DMS114 treated with DMSO at 0.1 percent for 48 hours (cell line): ENCODE measurements around the gene CD79B.
"Not testable (repeated sequence)": the region's sequence is repeated elsewhere in the genome, so short reads cannot be mapped to it uniquely, and the experiment has no call there.

Experiments
- DNase-seq: peaks from one replicate; lab custom pipeline; 2025; ENCODE audit not compliant: unreplicated experiment; lab: John Stamatoyannopoulos, UW

Gene CD79B

DNA sequence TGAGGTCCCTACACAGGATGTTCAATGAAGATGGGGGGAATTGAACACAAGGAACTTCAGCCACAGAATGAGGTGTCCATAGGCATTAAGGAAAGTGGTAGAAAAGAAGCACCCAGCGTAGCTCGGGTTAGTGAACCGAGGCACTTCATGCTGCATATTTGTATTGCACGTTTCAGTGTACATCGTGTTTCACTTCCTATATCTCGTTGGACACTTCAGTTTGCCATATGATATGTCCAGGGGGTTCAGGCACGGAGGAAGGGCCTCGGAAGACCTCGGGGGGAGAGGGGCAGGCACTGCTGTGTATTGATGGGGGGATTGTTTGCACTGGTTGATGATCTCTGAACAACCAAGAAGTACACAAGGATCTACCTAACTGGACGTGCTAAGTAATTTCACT, 16.4 kb downstream of the CD79B start:
- not testable (repeated sequence) for DNase-seq

DNA sequence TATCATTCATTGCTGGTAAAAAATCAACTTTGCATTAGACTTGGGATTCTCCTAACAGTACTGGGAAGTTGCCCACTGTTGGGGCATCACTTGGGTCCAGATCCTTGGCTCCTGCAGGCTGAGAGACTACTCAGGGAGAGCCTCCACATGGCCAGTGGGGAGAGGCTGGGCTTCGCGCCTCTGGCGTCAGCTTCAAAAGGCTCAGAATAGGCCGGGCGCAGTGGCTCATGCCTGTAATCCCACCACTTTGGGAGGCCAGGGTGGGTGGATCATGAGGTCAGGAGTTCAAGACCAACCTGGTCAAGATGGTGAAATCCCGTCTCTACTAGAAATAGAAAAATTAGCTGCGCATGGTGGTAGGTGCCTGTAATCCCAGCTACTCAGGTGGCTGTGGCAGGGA, 17.7 kb downstream of the CD79B start:
- DNase-seq: no peak

DNA sequence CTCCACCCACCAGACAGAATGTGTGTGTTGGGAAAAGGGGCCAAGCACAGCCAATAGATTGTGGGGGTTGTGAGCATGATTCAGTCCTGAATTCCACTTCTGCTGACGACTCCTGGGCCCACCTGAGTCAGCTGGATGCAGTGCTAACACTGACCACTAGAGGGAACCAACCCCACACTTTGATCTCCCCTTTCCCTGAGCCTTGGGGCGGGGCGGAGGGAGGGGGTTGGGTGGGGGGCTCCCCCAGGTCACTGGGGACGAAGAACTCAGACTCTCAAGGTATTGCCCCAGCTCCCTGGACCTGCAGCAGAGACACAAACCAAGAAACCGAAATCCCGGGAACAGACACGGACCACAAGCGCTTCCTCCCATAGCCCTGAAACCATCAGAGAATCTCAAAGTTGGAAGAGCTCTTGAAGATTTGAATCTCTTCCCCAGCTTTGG, 20.5 kb downstream of the CD79B start:
- no peak for DNase-seq

DNA sequence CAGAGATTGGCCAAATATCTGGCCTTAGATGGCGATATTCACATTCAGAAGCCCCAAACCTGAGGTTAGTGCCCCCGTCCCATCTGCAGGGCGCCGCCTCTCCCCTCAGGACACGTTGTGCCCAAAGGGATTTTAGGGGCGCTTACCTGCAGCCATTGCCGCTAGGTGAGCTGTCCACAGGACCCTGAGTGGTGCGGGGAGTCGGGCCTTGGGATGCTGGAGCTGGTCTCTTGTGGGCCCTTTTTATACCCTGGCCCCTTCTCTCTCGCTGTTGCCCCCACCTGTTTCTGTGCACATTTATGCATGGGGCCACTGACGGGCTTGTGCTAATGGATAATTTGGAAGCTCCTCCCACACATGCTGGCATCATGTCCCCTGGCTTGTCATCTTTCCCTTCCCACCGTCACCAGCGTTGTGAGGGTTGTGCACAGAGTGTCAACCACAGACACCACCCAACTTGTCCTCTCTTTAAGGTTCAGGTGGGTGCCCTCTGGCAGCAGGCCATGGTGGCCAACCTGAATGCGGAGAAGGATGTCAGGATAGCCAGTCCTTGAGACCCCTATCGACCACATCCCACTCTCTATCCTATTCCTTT, 21.0 kb downstream of the CD79B start, which contains the start of gene CSHL1:
CSHL1 (minus strand) TSS at position 218 of the 595 bp plus-strand sequence; CDS start at position 156, 62 bp downstream.
- DNase-seq: no peak

DNA sequence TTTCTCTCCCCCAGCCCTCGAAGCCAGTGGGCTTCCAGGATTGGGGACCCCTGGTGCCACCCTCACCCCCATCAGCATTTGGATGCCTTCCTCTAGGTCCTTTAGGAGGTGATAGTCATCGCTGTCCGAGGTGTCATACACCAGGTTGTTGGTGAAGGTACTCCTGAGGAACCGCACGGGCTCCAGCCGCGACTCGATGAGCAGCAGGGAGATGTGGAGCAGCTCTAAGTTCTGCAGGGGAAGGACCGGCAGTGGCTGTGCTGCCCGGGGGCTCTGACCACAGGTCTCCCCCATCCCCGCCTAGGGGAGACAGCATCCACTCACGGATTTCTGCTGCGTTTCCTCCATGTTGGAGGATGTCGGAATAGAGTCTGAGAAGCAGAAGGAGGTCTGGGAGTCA, 22.0 kb downstream of the CD79B start:
- no peak for DNase-seq

DNA sequence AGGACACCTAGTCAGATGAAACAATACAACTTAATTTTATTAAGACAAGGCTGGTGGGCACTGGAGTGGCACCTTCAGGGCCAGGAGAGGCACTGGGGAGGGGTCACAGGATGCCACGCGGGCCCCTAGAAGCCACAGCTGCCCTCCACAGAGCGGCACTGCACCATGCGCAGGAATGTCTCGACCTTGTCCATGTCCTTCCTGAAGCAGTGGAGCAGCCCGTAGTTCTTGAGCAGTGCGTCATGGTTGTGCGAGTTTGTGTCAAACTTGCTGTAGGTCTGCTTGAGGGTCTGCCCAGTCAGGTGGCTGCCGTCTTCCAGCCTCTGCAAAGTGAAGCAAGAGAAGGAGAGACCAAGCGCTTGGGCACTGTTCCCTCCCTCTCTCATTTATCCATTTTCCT, 22.5 kb downstream of the CD79B start:
- not testable (repeated sequence) for DNase-seq

DNA sequence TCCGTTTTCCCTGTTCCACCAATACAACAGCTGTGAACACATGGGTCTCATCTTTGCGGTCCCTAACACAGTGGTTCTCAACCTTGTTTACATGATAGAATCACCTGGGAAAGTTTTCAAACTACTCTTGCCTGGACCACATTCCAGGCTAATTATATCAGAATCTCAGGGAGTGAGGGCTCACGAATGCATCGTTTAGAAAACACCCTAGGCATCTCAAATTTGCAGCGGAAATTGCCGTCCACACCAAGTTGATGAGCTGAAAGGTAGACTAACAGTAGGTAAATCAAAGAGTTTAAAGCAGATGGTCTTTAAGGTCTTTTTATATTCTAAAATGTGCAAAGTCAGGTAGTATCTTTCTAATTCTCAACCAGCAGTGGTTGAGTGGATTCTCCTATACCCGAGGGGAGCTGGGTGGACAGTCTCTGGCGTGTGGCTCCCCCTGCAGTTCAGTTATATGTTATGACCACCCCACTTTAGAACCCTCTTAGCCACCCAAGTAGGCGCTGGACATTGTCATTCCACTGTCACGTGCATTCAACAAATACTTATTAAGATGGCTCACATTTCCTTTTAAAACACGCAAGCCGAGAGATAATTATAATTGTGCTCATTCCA, 24.9 kb downstream of the CD79B start:
- not testable (repeated sequence) for DNase-seq

DNA sequence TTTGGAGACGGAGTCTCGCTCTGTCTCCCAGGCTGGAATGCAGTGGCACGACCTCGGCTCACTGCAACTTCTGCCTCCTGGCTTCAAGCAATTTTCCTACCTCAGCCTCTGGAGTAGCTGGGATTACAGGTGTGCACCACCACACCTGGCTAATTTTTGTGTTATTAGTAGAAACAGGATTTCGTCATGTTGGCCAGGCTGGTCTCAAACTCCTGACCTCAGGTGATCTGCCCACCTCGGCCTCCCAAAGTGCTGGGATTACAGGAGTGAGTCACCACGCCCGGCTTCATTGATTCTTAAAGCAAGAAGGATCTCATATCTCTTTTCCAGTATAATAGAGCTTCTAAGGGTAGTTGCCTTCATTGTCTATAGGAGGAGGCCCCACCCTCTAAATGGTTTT, 27.3 kb downstream of the CD79B start:
- not testable (repeated sequence) for DNase-seq

DNA sequence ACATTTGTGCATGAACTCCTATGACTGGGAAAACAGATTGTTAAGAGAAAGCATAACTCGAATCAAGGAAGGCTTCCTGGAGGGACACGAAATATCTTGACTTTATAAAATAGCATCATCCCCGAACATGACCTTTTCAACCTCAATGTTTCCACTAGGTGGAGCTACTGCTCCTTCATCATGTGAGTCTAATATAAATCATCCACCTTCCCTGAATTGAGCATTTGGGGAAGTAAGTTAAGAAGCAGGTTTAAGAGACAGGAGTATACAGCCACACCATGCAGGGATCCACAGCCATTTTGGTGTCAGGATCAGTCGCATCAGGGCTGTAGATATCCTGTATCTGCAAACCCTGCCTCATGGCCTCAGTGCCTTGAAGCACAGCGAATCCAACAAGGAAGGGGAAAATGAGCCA, 28.3 kb downstream of the CD79B start:
- not testable (repeated sequence) for DNase-seq

DNA sequence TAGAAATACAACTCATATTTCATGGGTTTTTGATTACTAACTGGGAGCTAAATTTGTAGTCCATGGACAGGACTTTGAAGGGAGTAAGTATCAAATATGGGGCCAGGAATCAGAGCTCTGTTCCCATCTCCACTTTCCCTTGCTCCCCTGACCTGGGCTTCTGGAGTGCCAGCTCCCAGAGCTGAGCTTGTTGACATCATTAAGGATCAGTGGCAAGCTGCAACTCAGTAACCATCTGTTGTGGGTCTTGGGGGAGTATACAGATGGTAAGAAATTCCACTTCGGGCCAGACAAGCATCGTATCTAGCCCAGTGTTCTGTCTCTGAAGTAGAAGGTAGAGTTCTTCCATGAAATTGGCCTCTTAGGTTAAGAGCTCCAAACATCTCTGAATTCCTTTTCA, 30.2 kb downstream of the CD79B start:
- DNase-seq: not testable (repeated sequence)

DNA sequence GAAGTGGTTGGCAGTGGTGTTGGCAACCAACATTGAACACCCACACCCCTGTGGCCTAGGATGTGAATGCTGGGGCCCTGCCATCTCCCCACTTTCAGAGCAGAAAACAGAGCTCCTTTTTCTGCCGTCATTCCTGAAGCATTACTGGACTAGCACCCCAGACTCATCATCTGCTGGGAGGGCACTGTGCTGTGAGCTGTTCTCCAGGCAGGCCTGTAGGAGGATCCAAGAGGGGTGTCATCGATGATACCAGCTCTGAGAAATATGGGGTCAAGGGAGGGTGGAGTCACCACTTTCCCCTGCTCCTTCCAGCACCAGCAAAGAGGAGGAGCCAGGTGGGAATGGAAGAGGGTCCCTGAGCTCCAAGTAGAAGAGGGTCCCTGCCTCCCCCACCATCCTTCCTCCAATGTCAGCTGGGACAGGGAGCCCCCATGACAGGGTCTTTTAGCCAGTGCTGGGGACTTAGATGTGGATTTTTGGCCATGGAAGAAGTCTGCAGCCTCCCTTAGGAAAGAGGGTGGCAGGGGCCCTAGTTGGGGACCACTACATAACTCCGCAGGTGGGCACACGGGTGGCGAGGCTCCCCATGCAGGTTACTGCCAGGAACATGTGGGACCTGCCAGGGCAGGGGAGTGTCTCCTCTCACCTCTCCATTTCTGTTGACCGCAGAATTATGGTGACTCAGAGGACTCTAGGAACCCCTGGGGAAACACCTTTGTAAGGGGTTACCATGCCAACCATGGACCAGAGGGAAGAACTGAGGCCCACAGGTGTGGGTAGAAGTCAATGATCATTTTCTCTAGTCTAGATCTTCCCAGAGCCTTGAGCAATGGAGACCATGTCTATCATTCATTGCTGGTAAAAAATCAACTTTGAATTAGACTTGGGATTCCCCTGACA, 33.0 kb downstream of the CD79B start:
- not testable (repeated sequence) for DNase-seq

DNA sequence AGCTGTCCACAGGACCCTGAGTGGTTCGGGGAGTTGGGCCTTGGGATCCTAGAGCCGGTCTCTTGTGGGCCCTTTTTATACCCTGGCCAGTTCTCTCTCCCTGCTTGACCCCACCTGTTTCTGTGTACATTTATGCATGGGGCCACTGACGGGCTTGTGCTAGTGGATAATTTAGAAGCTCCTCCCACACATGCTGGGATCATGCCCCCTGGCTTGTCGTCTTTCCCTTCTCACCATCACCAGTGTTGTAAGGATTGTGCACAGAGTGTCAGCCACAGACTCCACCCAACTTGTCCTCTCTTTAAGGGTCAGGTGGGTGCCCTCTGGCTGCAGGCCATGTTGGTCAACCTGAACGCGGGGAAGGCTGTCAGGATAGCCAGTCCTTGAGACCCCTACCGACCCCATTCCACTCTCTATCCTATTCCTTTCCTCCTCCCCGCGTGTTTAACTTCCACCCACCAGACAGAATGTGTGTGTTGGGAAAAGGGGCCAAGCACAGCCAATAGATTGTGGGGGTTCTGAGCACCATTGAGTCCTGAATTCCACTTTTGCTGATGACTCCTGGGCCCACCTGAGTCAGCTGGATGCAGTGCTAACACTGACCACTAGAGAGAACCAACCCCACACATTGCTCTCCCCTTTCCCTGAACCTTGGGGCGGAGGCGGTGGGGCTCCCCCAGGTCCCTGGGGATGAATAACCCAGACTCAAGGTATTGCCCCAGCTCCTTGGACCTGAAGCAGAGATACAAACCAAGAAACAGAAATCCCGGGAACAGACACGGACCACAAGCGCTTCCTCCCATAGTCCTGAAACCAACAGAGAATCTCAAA, 35.4 kb downstream of the CD79B start, which contains the start of gene CSH1:
CSH1 (minus strand) TSS at position 51 of the 831 bp plus-strand sequence. CDS start 63 bp downstream, outside the sequence.
- not testable (repeated sequence) for DNase-seq

DNA sequence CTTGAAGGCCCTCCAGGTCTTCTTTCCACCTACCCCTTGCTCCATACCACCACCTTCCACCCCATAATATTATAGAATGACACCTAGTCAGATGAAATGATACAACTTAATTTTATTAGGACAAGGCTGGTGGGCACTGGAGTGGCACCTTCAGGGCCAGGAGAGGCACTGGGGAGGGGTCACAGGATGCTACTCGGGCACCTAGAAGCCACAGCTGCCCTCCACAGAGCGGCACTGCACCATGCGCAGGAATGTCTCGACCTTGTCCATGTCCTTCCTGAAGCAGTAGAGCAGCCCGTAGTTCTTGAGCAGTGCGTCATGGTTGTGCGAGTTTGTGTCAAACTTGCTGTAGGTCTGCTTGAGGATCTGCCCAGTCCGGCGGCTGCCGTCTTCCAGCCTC, 37.3 kb downstream of the CD79B start:
- DNase-seq: not testable (repeated sequence)

DNA sequence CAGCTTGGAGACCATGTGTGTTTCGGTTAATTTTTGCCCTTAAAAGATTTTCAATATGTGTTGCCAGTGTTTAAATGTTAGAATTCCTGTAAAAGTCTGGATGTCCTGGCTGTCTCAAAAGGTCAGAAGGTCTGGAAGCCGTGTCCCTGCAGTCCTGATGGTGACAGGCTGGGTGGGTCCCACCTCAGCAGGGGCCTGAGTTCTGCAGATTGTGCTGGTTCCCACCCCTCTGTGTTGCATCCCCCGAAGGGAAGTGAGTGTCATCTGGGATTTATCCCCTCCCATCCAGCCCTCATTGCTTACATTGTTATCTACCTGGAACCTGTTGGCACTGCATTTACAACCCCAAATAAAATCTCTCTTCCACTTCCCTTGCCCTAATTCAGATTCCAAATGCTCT, 38.1 kb downstream of the CD79B start:
- DNase-seq: not testable (repeated sequence)

DNA sequence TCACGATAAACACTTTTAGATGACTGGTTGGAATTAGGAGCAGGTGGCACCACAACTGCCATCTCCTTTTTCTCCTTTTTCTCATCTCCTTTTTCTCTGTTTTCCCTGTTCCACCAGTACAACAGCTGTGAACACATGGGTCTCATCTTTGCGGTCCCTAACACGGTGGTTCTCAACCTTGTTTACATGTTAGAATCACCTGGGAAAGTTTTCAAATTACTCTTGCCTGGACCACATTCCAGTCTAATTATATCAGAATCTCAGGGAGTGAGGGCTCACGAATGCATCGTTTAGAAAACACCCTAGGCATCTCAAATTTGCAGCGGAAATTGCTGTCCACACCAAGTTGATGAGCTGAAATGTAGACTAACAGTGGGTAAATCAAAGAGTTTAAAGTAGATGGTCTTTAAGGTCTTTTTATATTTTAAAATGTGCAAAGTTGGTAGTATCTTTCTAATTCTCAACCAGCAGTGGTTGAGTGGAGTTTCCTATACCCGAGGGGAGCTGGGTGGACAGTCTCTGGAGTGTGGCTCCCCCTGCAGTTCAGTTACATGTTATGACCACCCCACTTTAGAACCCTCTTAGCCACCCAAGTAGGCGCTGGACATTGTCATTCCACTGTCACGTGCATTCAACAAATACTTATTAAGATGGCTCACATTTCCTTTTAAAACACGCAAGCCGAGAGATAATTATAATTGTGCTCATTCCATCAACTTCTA, 39.7 kb downstream of the CD79B start:
- DNase-seq: not testable (repeated sequence)

DNA sequence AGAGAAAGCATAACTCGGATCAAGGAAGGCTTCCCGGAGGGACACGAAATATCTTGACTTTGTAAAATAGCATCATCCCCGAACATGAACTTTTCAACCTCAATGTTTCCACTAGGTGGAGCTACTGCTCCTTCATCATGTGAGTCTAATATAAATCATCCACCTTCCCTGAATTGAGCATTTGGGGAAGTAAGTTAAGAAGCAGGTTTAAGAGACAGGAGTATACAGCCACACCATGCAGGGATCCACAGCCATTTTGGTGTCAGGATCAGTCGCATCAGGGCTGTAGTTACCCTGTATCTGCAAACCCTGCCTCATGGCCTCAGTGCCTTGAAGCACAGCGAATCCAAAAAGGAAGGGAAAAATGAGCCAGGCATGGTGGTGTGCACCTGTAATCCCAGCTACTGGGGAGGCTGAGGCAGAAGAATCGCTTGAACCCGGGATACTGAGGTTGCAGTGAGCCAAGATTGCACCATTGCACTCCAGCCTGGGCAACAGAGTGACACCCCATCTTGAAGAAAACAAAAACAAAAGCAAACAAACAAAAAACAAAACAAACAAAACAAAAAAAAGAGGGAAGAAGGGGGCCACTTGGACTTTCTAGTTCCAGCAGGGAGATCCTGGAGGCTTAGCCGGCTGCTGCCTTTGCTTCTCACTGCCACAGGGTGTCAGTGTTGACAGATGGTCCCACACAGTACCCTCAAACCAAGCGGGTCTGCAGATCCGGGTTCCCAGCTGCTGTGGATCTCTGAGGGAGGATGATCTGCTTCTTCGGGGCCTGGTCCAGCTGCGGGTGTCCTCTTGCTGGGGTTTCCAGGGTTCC, 42.9 kb downstream of the CD79B start:
- peak; percentile 7 for DNase-seq

DNA sequence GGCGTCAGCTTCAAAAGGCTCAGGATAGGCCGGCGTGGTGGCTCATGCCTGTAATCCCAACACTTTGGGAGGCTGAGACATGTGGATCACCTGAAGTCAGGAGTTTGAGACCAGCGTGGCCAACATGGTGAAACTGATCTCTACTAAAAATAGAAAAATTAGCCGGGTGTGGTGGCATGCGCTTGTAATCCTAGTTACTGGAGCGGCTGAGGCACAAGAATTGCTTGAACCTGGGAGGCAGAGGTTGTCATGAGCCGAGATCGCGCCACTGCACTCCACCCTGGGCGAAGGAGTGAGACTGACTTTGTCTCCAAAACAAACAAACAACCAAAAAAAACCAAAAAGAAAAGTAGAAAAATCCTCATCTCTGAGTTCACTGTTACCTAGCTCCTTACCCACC, 47.0 kb downstream of the CD79B start:
- DNase-seq: not testable (repeated sequence)

DNA sequence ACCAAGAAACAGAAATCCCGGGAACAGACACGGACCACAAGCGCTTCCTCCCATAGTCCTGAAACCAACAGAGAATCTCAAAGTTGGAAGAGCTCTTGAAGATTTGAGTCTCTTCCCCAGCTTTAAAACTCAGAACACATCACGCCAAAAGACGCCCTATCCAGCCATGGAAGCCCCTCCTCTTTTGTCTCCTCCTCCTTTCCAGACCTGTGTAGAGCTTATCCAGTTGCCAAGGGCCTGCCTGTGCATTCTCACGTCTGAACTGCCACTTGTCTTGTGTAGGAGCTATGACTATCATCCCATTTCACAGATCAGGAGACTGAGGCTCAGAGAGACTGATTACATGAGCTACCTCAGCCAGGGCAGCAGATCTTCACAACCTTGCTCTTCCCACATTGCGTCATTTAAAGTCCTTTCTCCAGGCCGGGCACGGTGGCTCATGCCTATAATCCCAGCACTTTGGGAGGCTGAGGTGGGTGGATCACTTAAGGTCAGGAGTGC, 49.5 kb downstream of the CD79B start:
- DNase-seq: not testable (repeated sequence)
